Glutamatergic neuron (in vitro differentiated cells): ENCODE data around the gene TMTC3. TPM values are rescaled to one million over a fixed set of nuclear protein-coding genes. Genes with fewer than 3 reads are reported as not detected.
"Not testable (repeated sequence)": the region's sequence is repeated elsewhere in the genome, so short reads cannot be mapped to it uniquely, and the experiment has no call there.

Source experiments
- DNase-seq: peaks from one replicate; pipeline ENCODE4 v3.0.0; 2022
- H3K27ac Mint-ChIP-seq: one replicate; pipeline ENCODE4 v1.8.0; 2020; ENCODE audit warnings: mild to moderate bottlenecking, mixed read lengths, inconsistent platforms; ENCODE audit not compliant: unreplicated experiment
- H3K27me3 Mint-ChIP-seq: one replicate; pipeline ENCODE4 v1.8.0; 2020; ENCODE audit warnings: mild to moderate bottlenecking, moderate library complexity, mixed read lengths, inconsistent platforms; ENCODE audit not compliant: unreplicated experiment
- H3K36me3 Mint-ChIP-seq: one replicate; pipeline ENCODE4 v1.8.0; 2020; ENCODE audit warnings: mild to moderate bottlenecking, mixed read lengths, inconsistent platforms; ENCODE audit not compliant: unreplicated experiment
- H3K4me1 Mint-ChIP-seq: one replicate; pipeline ENCODE4 v1.8.0; 2020; ENCODE audit warnings: mild to moderate bottlenecking, low read depth, mixed read lengths, inconsistent platforms; ENCODE audit not compliant: unreplicated experiment
- H3K4me3 Mint-ChIP-seq: one replicate; pipeline ENCODE4 v1.8.0; 2020; ENCODE audit warnings: mild to moderate bottlenecking, mixed read lengths, inconsistent platforms; ENCODE audit not compliant: unreplicated experiment
- H3K9me3 Mint-ChIP-seq: one replicate; pipeline ENCODE4 v1.8.0; 2020; ENCODE audit warnings: mild to moderate bottlenecking, moderate library complexity, mixed read lengths, inconsistent platforms; ENCODE audit not compliant: unreplicated experiment
- total RNA-seq: library from RNA; stranded (reverse); fragmentation: NEBNext Ultra II Directional; extraction: Animal tissue kit (Norgen Biotek cat#: 25700); gene quantifications from one replicate; pipeline ENCODE4 v1.2.1, GENCODE V29; 2021; ENCODE audit not compliant: unreplicated experiment
- TF ChIP-seq, protein P1 (sequence below): fragments of 200-600 bp; sonication (generic); IDR thresholded peaks from one replicate; pipeline ENCODE4 v1.5.0; 2021; ENCODE audit not compliant: partially characterized antibody, unreplicated experiment

TMTC3 gene
- total RNA-seq, 1 donor from 2014 or later: 12.5 TPM

DNA sequence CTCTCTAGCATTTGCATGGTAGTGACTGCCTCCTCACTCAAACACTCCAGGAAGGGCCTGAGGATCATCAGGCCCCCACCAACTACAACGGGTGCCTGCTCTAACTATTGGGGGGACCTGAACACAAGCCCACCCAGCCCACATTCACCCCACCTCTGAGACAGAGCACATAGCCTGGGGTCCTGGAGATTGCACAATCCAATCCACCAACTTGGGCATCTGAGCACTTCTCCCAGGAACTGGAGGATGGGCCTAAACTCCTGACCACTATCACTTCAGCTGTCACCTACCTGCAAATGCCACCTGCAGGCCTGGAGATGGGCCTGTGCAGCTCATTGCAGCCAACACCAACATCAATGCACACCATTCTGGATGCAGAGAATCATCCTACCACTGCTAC is 66.6 kb downstream of the TMTC3 start:
- Mint-ChIP-seq H3K4me1 (no peaks in the 10 kb centered on the region), H3K27ac (no peak overlapping the region), H3K4me3 (no peak overlapping the region), H3K27me3 (no peaks in the 10 kb centered on the region), H3K9me3 (peaks cover 13% of the 10 kb centered on the region), H3K36me3 (peaks cover 18% of the 10 kb centered on the region)
- no peak for DNase-seq
- TF ChIP-seq, protein P1, sequence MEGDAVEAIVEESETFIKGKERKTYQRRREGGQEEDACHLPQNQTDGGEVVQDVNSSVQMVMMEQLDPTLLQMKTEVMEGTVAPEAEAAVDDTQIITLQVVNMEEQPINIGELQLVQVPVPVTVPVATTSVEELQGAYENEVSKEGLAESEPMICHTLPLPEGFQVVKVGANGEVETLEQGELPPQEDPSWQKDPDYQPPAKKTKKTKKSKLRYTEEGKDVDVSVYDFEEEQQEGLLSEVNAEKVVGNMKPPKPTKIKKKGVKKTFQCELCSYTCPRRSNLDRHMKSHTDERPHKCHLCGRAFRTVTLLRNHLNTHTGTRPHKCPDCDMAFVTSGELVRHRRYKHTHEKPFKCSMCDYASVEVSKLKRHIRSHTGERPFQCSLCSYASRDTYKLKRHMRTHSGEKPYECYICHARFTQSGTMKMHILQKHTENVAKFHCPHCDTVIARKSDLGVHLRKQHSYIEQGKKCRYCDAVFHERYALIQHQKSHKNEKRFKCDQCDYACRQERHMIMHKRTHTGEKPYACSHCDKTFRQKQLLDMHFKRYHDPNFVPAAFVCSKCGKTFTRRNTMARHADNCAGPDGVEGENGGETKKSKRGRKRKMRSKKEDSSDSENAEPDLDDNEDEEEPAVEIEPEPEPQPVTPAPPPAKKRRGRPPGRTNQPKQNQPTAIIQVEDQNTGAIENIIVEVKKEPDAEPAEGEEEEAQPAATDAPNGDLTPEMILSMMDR: no peak

- H3K4me3 Mint-ChIP-seq, H3K4me1 Mint-ChIP-seq, H3K27ac Mint-ChIP-seq, H3K27me3 Mint-ChIP-seq, DNase-seq: not testable (repeated sequence)
- Mint-ChIP-seq H3K9me3 (peaks cover 12% of the 10 kb centered on the region), H3K36me3 (peaks cover 10% of the 10 kb centered on the region)
Measured at GRCh38 chr12:88210311-88210710, 68.2 kb downstream of the TMTC3 start.

DNA sequence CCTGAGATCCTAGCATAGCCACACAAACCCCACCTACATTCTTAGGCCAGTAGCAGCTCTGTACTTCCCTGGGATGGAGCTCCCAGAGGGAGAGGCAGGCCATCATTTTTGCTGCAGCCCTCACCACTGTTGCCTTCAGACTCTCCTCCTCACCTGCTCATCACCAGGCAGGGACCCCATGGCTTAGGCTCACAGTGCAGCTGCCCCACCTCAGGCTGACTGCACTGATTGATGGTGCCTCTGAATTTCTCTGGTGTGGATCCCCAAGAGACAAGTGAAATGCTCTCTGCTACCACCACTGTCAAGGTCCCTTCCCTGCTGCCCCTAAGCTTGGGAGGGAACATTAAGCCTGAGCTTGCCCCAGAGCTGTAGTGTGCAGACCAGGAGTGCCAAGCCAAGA is 76.2 kb downstream of the TMTC3 start:
- Mint-ChIP-seq H3K4me3 (no peak overlapping the region), H3K27me3 (no peaks in the 10 kb centered on the region), H3K9me3 (peaks cover 4% of the 10 kb centered on the region), H3K27ac (no peak overlapping the region), H3K36me3 (no peaks in the 10 kb centered on the region), H3K4me1 (no peaks in the 10 kb centered on the region)
- TF ChIP-seq, protein P1: no peak
- DNase-seq: no peak

- H3K36me3 Mint-ChIP-seq: no peaks in the 10 kb centered on the region
- H3K4me3 Mint-ChIP-seq: no peak overlapping the region
- TF ChIP-seq, protein P1: no peak
- DNase-seq: no peak
- no peak overlapping the region for H3K27ac Mint-ChIP-seq
- H3K27me3 Mint-ChIP-seq: no peaks in the 10 kb centered on the region
- peaks cover 4% of the 10 kb centered on the region for H3K9me3 Mint-ChIP-seq
- no peaks in the 10 kb centered on the region for H3K4me1 Mint-ChIP-seq
Measured at GRCh38 chr12:88219861-88220260, 77.8 kb downstream of the TMTC3 start.

DNA sequence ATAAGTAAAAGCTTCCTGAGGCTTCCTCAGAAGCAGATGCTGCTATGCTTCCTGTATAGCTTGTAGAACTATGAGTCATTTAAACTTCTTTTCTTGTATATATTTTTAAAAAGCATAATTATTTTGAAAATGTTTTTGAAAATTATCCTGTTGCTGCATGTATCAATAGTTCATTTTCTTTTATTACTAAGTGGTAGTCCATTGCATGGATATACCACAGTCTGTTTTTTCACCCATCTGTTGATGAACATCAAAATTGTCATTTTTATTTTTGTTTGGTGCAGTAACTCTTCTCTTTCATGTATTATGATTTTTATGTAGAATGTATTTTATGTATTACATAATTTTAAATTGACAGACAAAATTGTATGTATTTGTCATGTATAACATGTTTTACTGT is 81.4 kb downstream of the TMTC3 start:
- no peaks in the 10 kb centered on the region for H3K4me1 Mint-ChIP-seq
- no peak overlapping the region for H3K27ac Mint-ChIP-seq

More for the DNA sequence above, 81.4 kb downstream of the TMTC3 start:
- no peaks in the 10 kb centered on the region for H3K27me3 Mint-ChIP-seq
- TF ChIP-seq, protein P1: no peak
- H3K4me3 Mint-ChIP-seq: no peak overlapping the region
- H3K9me3 Mint-ChIP-seq: peaks cover 4% of the 10 kb centered on the region
- DNase-seq: no peak
- no peaks in the 10 kb centered on the region for H3K36me3 Mint-ChIP-seq
